HT1080 (cell line): ENCODE data around the gene CLPTM1. TPM values are rescaled to one million over a fixed set of nuclear protein-coding genes. Genes with fewer than 3 reads are reported as not detected.
"Not testable (repeated sequence)": the region's sequence is repeated elsewhere in the genome, so short reads cannot be mapped to it uniquely, and the experiment has no call there.

ENCODE experiments used
- DNase-seq: peaks from one replicate; pipeline ENCODE4 v3.0.0-alpha.2; 2015; ENCODE audit warnings: low read depth
- total RNA-seq: library from RNA; depleted of rRNA; stranded (reverse); fragments of >200 nt; shearing (Covaris generic); gene quantifications from 2 replicates; pipeline ENCODE4 v1.2.3, GENCODE V29; 2014

CLPTM1 gene
- total RNA-seq, 1 experiment from 2014 or later: 51.5 TPM

DNA sequence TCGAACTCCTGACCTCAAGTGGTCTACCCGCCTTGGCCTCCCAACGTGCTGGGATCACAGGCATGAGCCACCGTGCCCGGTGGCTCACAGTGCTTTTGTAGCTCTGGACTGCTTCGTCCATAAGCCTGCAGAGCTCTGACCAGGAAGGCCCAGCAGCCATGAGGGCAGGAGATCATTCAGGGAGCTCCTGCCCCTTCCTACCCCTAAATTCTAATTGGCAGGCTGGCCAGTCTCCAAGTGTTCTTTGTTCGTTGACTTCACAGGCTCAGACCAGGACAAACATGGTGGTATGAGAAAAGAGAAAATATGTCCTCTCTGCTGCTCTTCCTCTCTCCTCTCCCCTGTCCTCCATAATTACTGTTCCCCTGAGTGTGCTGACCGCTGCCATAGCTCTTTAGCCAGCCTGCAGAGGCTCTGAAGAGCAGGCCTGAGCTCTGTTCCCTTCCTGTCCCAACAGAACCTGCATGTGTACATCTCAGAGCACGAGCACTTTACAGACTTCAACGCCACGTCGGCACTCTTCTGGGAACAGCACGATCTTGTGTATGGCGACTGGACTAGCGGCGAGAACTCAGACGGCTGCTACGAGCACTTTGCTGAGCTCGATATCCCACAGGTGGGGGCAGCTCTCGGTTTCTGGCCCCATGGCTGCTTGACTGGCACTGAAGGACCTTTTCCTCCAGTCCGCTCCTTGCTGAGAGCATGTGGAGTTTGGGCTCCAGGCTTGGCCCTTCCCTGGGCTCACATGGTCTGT, 19.0 kb downstream of the CLPTM1 start:
- DNase-seq: no peak

DNA sequence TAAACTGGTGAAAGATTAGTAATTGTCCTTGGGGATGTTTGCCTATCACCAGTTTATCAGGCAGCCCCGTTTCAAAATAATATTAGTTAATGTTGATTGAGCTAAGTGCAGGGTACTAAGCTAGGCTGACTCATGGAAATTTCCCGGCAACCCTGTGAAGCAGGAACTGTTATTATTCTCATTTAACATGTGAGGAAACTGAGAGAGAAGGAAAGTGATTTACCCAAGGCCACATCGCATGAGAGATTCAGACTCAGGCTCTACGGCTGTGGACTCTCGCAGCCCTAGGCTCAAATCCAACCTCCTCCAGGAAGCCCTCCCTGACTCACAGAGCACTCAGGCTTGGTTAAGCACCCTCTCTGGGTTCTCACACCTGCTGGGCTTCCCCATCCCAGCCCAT, 19.7 kb downstream of the CLPTM1 start:
- no peak for DNase-seq

DNA sequence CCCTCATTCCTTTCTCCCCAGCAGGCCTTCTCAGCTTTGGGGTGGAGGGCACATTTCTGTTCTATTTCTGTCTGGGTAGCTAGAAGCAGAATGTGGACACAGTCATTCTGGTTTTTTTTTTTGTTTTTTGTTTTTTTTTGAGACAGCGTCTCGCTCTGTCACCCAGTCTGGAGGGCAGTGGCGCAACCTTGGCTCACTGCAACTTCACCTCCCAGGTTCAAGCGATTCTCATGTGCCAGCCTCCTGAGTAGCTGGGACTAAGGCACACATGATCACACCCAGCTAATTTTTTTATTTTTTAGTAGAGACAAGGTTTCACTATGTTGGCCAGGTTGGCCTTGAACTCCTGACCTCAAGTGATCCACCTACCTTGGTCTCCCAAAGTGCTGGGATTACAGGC, 20.3 kb downstream of the CLPTM1 start:
- DNase-seq: no peak

DNA sequence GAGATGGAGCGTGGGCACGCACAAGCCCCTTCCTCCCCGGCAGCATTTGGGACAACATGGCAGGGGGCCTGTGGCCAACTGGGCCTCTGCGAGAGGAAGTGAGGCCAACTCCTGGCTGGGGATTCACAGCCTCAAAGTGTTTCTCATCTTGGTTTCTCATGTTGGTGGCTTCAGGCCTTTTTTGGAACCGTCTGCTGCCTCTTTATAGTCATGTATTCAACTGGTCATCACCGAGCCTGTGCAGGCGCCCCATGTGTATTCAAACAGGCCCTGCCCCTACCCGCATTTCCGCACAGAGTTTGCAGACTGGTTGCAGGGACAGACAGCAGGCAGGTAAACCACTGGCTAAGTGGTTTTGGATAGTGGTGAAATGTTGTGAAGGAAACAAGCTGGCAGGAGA, 28.8 kb downstream of the CLPTM1 start:
- no peak for DNase-seq

DNA sequence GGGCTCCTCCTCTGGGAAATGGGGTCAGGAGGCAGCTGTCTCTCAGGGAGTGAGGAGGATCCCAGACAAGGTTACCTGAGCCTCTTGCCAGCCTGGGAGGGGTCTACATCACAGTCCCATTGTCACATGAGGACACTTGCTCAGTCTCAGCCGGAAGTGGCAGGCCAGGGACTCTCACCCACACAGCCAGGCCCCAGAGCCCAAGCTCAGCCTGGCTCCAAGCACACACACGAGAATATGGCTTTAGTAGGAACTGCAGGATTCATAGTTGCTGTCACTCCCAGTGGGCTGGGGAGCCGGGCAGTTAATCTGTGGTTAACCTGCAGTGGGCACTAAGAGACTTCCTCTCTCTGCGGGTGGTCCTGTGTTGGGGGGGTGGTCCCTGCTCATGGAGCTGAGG, 30.3 kb downstream of the CLPTM1 start:
- no peak for DNase-seq

DNA sequence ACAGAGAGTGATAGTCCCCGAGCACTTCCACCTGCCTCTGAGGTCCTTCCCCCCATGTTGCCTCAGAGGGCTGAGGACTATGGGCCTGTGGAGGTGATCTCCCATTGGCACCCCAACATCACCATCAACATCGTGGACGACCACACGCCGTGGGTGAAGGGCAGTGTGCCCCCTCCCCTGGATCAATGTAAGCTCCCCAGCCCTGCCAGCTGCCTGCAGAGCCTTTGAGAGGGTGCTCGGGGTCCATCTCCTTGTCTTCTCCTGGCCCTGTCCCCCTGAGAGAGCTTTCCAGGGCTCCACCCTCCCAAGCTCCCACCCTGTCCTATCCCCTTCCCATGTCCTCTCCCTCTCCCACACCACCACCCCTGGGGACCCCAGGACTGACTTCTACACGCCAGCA, 31.2 kb downstream of the CLPTM1 start:
- DNase-seq: no peak

DNA sequence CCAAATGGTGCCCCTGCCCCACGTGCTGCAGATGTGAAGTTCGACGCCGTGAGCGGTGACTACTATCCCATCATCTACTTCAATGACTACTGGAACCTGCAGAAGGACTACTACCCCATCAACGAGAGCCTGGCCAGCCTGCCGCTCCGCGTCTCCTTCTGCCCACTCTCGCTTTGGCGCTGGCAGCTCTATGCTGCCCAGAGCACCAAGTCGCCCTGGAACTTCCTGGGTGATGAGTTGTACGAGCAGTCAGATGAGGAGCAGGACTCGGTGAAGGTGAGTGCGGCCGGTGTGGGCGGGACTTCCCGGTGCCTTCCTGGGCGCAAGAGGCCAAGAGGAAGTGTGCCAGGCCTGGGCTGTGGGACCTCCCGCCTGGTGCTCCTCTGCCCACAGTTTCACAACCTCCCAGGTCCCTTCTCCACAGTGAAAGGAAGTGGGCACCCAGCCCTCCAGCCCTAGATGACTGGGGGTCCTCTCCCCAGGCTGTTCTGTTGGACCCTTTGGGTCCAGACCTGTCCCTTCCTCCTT, 32.0 kb downstream of the CLPTM1 start:
- DNase-seq: no peak

DNA sequence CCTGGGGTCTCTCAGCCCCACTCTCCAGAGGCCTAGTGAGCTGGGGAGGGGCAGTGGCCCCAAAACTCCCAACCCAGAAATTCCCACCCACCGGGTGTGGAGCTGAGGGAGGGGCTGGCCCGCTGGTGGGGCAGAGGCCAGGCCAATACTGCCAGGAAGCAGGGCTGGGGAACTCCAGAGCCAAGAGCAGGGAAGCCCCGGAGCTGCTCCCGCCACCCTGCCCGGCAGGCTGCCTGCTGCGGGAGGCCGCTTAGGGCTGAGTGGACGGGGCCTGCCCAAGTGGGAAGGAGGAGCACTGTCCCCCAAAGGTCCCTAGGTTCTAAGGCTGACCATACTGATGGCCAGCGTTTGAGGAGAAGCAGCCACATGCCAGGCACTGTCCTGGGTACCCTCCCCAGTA, 33.1 kb downstream of the CLPTM1 start:
- no peak for DNase-seq

DNA sequence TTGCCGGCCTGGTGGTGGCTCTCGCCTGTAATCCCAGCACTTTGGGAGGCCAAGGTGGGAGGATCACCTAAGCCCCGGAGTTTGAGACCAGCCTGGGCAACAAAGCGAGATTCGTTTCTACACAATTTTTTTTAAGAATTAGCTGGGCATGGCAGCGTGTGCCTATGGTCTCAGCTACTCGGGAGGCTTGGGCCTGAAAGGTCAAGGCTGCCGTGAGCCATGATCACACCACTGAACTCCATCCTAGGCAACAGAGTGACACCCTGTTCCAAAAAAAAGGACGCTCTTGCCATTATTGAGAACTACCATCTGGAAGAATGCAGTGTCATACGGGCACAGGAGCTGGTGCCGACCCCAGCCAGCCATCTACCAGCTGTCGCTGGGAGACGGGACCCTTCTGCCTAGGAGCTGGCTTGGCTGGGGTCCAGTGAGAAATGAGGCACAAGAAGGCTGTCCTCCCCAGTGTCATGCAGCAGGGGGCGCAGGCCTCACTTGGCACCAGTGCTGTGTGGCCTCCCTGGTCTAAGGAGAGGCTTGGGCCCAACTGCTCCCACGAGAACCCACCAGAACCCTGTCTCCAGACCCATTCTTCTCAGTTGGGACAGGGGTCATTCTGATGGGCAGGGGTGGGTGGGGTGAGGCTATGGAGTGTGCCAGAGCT, 33.8 kb downstream of the CLPTM1 start:
- peak; percentile 43 for DNase-seq

DNA sequence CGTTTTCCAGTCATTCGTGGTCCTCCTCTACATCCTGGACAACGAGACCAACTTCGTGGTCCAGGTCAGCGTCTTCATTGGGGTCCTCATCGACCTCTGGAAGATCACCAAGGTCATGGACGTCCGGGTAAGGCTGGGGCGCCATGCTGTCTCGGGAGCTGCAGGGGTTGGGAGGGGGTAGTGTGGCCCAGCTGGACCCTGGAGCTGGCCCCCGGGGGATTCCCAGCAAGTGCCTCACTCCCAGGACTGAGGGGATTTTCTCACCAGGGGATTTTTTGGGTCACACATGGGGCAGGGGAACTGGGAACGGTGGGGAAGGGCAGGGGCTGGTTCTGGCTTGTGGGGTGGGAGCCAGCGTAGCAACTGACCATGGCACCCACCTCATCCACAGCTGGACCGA, 35.3 kb downstream of the CLPTM1 start:
- DNase-seq: no peak

DNA sequence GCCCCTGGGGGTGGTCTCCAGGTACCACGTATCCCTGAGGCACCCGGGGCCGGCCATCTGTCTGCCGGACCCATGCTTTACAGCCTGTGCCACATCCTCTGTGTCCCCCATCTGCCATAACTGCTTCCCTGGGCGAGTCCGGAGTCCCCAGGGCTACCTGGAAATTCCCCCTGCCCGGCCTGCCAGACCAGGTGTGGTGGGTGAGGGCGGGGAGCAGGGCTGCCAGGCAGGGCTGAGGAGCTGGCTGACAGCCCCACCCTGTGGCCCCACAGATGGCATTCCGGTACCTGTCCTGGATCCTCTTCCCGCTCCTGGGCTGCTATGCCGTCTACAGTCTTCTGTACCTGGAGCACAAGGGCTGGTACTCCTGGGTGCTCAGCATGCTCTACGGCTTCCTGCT, 35.8 kb downstream of the CLPTM1 start:
- DNase-seq: no peak

DNA sequence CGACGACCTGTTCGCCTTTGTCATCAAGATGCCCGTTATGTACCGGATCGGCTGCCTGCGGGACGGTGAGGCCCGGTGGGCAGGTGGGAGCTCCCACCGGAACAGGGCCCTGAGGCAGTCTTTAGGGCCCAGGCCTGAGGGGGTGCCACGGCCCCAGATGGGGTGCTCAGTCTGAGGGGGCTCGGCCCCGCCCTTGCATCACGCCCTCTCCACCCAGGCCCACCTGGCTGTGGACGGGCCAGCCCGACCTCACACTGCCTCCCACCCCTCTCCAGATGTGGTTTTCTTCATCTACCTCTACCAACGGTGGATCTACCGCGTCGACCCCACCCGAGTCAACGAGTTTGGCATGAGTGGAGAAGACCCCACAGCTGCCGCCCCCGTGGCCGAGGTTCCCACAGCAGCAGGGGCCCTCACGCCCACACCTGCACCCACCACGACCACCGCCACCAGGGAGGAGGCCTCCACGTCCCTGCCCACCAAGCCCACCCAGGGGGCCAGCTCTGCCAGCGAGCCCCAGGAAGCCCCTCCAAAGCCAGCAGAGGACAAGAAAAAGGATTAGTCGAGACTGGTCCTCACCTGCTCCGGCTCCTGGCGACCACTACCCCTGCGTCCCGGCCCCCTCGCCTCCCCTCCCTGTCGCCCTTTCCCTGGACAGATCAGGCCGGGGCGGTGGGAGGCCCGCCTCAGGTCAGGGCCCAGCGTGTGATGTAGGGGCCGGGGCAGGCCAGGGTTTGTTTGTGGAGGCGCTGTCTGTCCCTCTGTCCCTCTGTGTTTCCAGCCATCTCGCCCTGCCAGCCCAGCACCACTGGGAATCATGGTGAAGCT, 37.4 kb downstream of the CLPTM1 start:
- no peak for DNase-seq

DNA sequence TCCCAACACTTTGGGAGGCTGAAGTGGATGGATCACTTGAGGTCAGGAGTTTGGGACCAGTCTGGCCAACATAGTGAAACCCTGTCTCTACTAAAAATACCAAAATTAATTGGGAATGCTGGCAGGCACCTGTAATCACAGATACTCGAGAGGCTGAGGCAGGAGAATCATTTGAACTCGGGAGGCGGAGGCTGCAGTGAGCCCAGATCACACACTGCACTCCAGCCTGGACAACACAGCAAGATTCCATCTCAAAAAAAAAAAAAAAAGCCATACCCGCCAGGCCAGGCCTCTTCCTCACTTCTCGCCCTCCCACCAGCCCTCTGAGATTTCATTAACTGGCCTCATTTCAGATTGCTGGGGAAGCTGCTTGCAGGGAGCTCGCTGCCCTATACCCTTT, 38.3 kb downstream of the CLPTM1 start:
- no peak for DNase-seq

DNA sequence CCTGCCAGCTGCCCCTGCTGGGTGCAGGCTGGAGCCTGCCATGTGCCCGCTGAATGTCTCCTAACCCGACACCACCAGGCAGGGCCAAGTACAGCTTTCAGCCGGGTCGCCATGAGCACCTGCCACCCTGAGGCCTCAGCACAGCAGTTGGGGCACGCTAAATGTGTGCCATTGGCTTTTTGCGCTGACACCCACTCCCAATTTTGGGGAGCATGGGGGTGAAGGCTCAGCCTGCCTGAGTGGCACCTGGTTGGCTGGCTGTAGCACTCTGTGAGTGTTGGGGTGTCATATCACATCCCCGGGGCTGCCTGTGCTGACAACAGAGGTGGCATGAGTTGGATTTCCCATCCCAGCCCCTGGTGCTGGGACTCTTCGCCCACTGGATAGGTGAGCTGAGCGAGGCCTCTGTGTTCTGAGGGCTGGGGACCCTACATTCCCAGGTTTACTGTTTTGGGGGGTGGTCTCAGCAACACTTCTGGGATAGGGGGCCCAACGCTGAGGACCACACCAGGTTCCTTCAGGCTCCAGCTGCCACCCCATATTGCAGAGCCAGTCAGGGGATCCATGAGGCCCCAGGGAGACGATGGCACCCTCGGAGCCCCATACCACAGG, 38.9 kb downstream of the CLPTM1 start:
- no peak for DNase-seq

DNA sequence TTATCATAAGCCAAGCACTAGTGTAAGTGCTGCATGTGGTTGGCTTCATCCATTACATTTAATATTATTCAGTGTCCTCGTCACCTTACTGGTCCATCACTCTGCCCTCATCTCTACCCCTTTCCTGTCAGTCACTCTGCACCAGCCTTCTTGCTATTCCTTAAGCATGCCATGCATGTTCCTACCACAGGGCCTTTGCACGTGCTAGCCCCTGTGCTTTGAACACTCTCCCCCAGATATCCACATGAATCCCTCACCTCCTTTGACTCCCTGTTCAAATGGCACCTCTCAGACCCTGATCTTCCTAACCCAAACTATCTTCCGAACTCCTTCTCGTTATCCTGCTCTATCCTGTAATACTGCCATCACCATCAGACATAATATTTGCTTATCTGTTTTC, 42.8 kb downstream of the CLPTM1 start:
- no peak for DNase-seq

DNA sequence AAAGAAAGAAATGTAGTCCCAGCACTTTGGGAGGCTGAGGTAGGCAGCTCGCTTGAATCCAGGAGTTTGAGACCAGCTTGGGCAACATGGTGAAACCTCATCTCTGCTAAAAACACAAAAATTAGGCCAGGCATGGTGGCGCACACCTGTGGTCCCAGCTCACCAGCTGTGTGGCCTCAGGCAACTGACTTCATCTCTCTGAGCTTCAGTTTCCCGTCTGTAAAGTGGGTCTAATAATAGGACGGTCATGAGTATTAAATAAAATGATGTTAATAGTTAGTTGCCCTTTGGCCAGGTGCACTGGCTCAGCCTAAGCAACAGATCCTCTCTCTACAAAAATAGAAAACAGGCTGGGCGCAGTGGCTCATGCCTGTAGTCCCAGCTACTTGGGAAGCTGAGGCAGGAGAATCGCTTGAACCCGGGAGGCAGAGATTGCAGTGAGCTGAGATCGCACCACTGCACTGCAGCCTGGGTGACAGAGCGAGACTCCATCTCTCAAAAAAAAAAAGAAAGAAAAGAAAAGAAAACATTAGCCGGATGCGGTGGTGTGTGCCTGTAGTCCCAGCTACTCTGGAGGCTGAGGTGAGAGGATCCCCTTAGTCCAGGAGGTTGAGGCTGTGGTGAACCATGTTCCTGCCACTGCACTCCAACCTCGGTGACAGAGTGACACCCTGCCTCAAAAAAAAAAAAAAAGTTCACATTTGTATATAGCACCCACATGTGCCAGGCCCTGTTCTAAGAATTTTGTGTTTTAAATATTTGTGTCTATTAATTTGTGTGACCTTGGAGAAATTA, 44.1 kb downstream of the CLPTM1 start:
- DNase-seq: not testable (repeated sequence)

DNA sequence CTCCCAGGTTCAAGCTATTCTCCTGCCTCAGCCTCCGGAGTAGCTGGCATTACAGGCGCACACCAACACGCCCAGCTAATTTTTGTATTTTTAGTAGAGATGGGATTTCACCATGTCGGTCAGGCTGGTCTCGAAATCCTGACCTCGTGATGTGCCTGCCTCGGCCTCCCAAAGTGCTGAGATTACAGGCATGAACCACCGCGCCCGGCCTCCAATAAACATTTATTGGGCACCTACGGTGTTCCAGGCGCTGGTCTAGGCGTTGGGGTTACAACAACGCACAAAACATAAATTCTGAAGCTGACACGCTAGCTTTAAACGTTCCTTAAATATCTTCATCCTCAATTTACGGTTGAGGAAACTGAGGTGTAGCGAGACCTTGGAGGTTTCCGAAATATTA, 45.5 kb downstream of the CLPTM1 start:
- DNase-seq: not testable (repeated sequence)

DNA sequence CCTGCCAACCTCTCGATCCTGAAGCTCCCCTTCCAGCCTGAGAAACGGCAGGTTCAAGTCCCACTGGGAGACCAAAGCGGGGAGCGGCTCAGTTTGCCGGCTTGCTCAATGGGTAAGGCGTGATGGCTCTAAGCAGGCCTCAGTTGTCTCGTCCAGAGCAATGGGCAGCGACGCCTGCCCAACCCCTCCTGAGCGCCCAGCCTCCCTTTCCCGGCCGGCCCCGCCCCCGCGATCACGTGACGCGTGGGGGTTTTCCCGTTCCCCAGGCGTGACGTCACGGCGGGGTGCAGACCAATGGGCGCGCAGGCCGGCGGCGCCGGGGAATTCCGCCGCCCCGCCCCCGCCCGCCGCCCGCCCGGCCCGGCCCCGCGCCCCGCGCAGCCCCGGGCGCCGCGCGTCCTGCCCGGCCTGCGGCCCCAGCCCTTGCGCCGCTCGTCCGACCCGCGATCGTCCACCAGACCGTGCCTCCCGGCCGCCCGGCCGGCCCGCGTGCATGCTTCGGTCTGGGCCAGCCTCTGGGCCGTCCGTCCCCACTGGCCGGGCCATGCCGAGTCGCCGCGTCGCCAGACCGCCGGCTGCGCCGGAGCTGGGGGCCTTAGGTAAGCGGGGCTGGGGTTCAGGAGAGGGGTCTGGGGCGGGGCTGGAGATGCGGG, 46.0 kb downstream of the CLPTM1 start, which contains the start of gene RELB:
Gene RELB (plus strand): TSS at position 378 of the 653 bp plus-strand sequence. CDS start 116 bp downstream, at position 494.
- DNase-seq: peak; percentile 76

DNA sequence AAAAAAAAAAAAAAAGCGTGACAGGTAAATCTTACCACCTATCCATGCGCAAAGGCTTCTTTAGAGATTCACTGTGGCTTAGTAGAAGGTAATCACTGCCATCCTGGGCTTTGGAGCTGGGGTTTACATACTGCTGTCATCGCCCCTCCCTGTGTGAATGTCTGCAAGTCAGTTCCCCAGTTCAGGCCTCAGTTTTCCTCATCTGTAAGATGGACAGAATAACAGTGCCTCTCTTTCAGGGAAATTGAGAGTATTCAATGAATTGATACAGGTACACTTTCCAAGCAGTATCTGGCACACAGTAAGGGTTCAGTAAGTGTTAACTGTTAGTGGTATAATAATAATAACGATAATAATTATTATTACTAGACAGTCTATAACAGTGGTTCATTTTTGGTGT, 48.3 kb downstream of the CLPTM1 start:
- DNase-seq: no peak

DNA sequence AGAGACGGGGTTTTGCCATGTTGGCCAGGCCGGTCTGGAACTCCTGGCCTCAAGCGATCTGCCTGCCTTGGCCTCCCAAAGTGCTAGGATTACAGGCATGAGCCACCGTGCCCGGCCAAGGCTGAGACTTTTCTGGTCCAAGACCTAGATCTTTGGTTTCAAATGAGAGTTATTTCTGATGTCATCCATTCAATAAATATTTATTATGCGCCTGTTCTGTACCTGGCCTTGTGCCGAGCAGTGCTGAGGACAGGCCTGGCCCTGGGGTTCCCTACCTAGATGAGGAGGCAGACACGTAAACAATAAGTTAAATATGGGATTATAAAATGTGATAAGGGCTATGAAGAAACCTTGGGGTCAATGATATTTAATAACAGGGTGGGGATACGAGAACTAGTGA, 50.6 kb downstream of the CLPTM1 start:
- DNase-seq: no peak
